Brain microvascular endothelial cell (primary cell): ENCODE data around the gene APOA5.
A peak's percentile ranks its signal among the peaks of the same experiment; 100 is the strongest.

ENCODE experiments used
- DNase-seq: peaks from one replicate; pipeline ENCODE4 v3.0.0-alpha.2; 2020
- H3K27ac ChIP-seq: fragments of 250-450 bp; sonication (Bioruptor Pico); 2 replicates; pipeline ENCODE4 v1.5.1; 2020; ENCODE audit warnings: mild to moderate bottlenecking, moderate library complexity
- H3K27me3 ChIP-seq: fragments of 250-450 bp; sonication (Bioruptor Pico); replicated peaks from 2 replicates; pipeline ENCODE4 v1.5.1; 2020; ENCODE audit warnings: mild to moderate bottlenecking
- H3K36me3 ChIP-seq: fragments of 250-450 bp; sonication (Bioruptor Pico); replicated peaks from 2 replicates; pipeline ENCODE4 v1.5.1; 2020; ENCODE audit warnings: mild to moderate bottlenecking
- H3K4me3 ChIP-seq: 2 replicates; pipeline ENCODE4 v1.5.1; 2011; ENCODE audit warnings: low read depth, mild to moderate bottlenecking, control low read depth, low read length, moderate library complexity
- CTCF ChIP-seq: IDR thresholded peaks from 2 replicates; pipeline ENCODE4 v1.5.1; 2011; ENCODE audit warnings: low read depth, mild to moderate bottlenecking, moderate library complexity, low read length, control low read depth, inconsistent platforms; ENCODE audit errors: missing control alignments
- in situ Hi-C: cut with HindIII; loops from 2 replicates; pipeline ENCODE4 v1.10.0; 2017; ENCODE audit warnings: low sequenced_read_pairs, low pct_ligation_motif_present

The APOA5 gene

GRCh38 chr11:116790167-116791001 is 1.3 kb downstream of the APOA5 start:
- TF ChIP-seq CTCF: no peak
- H3K27me3 ChIP-seq: no peaks in the 10 kb centered on the region
- DNase-seq: no peak
- peaks cover 12% of the 10 kb centered on the region for H3K36me3 ChIP-seq
- in situ Hi-C loops: no loop called here
- no peak overlapping the region for H3K4me3 ChIP-seq
- H3K27ac ChIP-seq: no peak overlapping the region

- in situ Hi-C loops: no loop called here
- H3K4me3 ChIP-seq: no peak overlapping the region
- no peak overlapping the region for H3K27ac ChIP-seq
- no peak for DNase-seq
- H3K27me3 ChIP-seq: no peaks in the 10 kb centered on the region
- no peak for TF ChIP-seq CTCF
- H3K36me3 ChIP-seq: peaks cover 26% of the 10 kb centered on the region
Observed at GRCh38 chr11:116788975-116789374, 2.7 kb downstream of the APOA5 start.

GRCh38 chr11:116788534-116788933 is 3.1 kb downstream of the APOA5 start:
- H3K36me3 ChIP-seq: peaks cover 29% of the 10 kb centered on the region
- no peak for TF ChIP-seq CTCF

GRCh38 chr11:116787786-116788486 is 3.7 kb downstream of the APOA5 start, which contains the start of gene ZPR1:
TSS of gene ZPR1 (minus strand) at chr11:116788023. CDS start at chr11:116787990, 33 bp downstream.
- DNase-seq: peak; percentile 65
- peak within 1 kb of the TSS; percentile 79 for H3K4me3 ChIP-seq
- in situ Hi-C loops: no loop called here
- H3K27me3 ChIP-seq: no peaks in the 10 kb centered on the region
- no peak for TF ChIP-seq CTCF
- H3K27ac ChIP-seq: peak within 1 kb of the TSS; percentile 79
- peaks cover 35% of the 10 kb centered on the region for H3K36me3 ChIP-seq

More at GRCh38 chr11:116788534-116788933, 3.1 kb downstream of the APOA5 start:
- no peaks in the 10 kb centered on the region for H3K27me3 ChIP-seq
- no peak overlapping the region for H3K27ac ChIP-seq
- DNase-seq: no peak
- in situ Hi-C loops: no loop called here
- H3K4me3 ChIP-seq: peak overlapping the region; percentile 79

GRCh38 chr11:116787436-116787785 is 4.3 kb downstream of the APOA5 start:
- Histone ChIP-seq H3K4me3 (peak overlapping the region; percentile 79), H3K27ac (peak overlapping the region; percentile 79), H3K36me3 (peaks cover 40% of the 10 kb centered on the region), H3K27me3 (no peaks in the 10 kb centered on the region)
- DNase-seq: no peak
- in situ Hi-C loops: no loop called here
- TF ChIP-seq CTCF: no peak
